H1 (cell line): ENCODE results near the gene FAM13C. TPM values are rescaled to one million over a fixed set of nuclear protein-coding genes. Genes with fewer than 3 reads are reported as not detected.

Experiments
- CTCF ChIA-PET: fragments of 300-600 bp; sonication (Branson Sonifier 250); formaldehyde crosslinking; loops from one replicate; lab custom pipeline; 2021; ENCODE audit not compliant: partially characterized antibody; lab: Charles Lee
- POLR2A ChIA-PET: fragments of 300-600 bp; sonication (Branson Sonifier 250); formaldehyde crosslinking; loops from one replicate; lab custom pipeline; 2021; ENCODE audit warnings: inconsistent platforms; ENCODE audit not compliant: partially characterized antibody; lab: Charles Lee
- DNase-seq, 2 experiments: peaks; one replicate each; pipeline versions ENCODE4 v3.0.0 to v3.0.0-alpha.2; 2010 to 2022; ENCODE audit warnings: low spot score in 2 of 2, low read depth in 1 of 2, mixed read lengths in 1 of 2
- FAIRE-seq: peaks from 2 replicates; lab custom pipeline; 2011; peaks lifted over from hg19 to GRCh38; lab: Jason Lieb, UNC
- H2AFZ ChIP-seq: 2 replicates; pipeline ENCODE4 v1.8.1; 2012; ENCODE audit warnings: low read length, inconsistent platforms
- H2AK5ac ChIP-seq: 2 replicates; pipeline ENCODE4 v1.6.1; 2013; ENCODE audit warnings: low read depth, low read length
- H2BK120ac ChIP-seq: replicated peaks from 2 replicates; pipeline ENCODE3; 2013; ENCODE audit warnings: low read depth, low read length, inconsistent platforms
- H2BK12ac ChIP-seq: 2 replicates; pipeline ENCODE4 v1.6.1; 2013; ENCODE audit warnings: low read depth, low read length
- H2BK15ac ChIP-seq: 2 replicates; pipeline ENCODE4 v1.6.1; 2013; ENCODE audit warnings: low read length
- H2BK20ac ChIP-seq: 2 replicates; pipeline ENCODE4 v1.6.1; 2013; ENCODE audit warnings: low read length
- H2BK5ac ChIP-seq: 2 replicates; pipeline ENCODE4 v1.6.1; 2013; ENCODE audit warnings: low read depth, low read length
- H3K14ac ChIP-seq: 2 replicates; pipeline ENCODE4 v1.6.1; 2013; ENCODE audit warnings: inconsistent platforms; ENCODE audit not compliant: insufficient read length
- H3K18ac ChIP-seq: 2 replicates; pipeline ENCODE4 v1.6.1; 2013; ENCODE audit warnings: low read length; ENCODE audit errors: extremely low read depth
- H3K23ac ChIP-seq: 2 replicates; pipeline ENCODE4 v1.6.1; 2013; ENCODE audit warnings: inconsistent platforms; ENCODE audit not compliant: insufficient read length
- H3K23me2 ChIP-seq: 2 replicates; pipeline ENCODE4 v1.6.1; 2013; ENCODE audit warnings: low read depth, low read length
- H3K27ac ChIP-seq: 2 replicates; pipeline ENCODE4 v1.6.1; 2011; ENCODE audit warnings: low read depth, low read length, inconsistent platforms
- H3K27me3 ChIP-seq, 4 experiments: replicated peaks in 1 of 4; 1 replicate in 1 of 4; 2 replicates in 3 of 4; pipeline versions ENCODE4 v1.6.1 to v1.8.1; 2011 to 2013; ENCODE audit warnings: low read length in 3 of 4, mild to moderate bottlenecking in 3 of 4, inconsistent platforms in 2 of 4, mixed read lengths in 2 of 4, moderate library complexity in 1 of 4; ENCODE audit not compliant: control insufficient read depth in 3 of 4, insufficient read depth in 3 of 4; ENCODE audit errors: extremely low read depth in 1 of 4
- H3K36me3 ChIP-seq, 4 experiments: 2 replicates each; pipeline versions ENCODE4 v1.6.1 to v1.8.1; 2011 to 2013; ENCODE audit warnings: mild to moderate bottlenecking in 4 of 4, low read length in 3 of 4, moderate library complexity in 2 of 4, control low read depth in 1 of 4, inconsistent platforms in 1 of 4; ENCODE audit not compliant: insufficient read depth in 4 of 4, control insufficient read depth in 2 of 4
- H3K4ac ChIP-seq: replicated peaks from 2 replicates; pipeline ENCODE3; 2013; ENCODE audit warnings: low read length, low read depth, mixed read lengths, inconsistent platforms; ENCODE audit not compliant: insufficient read length
- H3K4me1 ChIP-seq, 4 experiments: replicated peaks in 1 of 4; 1 replicate in 1 of 4; 2 replicates in 3 of 4; pipeline versions ENCODE4 v1.6.1 to v1.8.1; 2011 to 2013; ENCODE audit warnings: low read length in 3 of 4, inconsistent platforms in 2 of 4, mixed read lengths in 1 of 4; ENCODE audit not compliant: insufficient read depth in 4 of 4, control insufficient read depth in 3 of 4
- H3K4me2 ChIP-seq, 2 experiments: 2 replicates each; pipeline versions ENCODE4 v1.6.1 to v1.8.1; 2011 to 2013; ENCODE audit warnings: low read depth in 2 of 2, low read length in 2 of 2, control low read depth in 1 of 2, inconsistent platforms in 1 of 2, mild to moderate bottlenecking in 1 of 2; ENCODE audit not compliant: insufficient read depth in 1 of 2
- H3K4me3 ChIP-seq, 4 experiments: fragments of 200-600, 300-600 bp in 1 of 4; sonication (generic), shearing (Covaris generic), sonication (Bioruptor Twin) in 1 of 4; 2 replicates each; pipeline versions ENCODE4 v1.5.1 to v1.8.1; 2011 to 2016; ENCODE audit warnings: low read length in 4 of 4, low read depth in 3 of 4, control low read depth in 2 of 4, inconsistent platforms in 2 of 4, mild to moderate bottlenecking in 2 of 4, mixed read lengths in 1 of 4, moderate library complexity in 1 of 4; ENCODE audit not compliant: insufficient read depth in 2 of 4; ENCODE audit errors: extremely low read depth in 1 of 4
- H3K56ac ChIP-seq: replicated peaks from 2 replicates; pipeline ENCODE3; 2013; ENCODE audit warnings: low read depth, mild to moderate bottlenecking, mixed read lengths, low read length, inconsistent platforms; ENCODE audit not compliant: insufficient read length
- H3K79me1 ChIP-seq: 2 replicates; pipeline ENCODE4 v1.6.1; 2013; ENCODE audit warnings: low read depth, low read length, control low read depth
- H3K79me2 ChIP-seq, 2 experiments: 2 replicates each; pipeline versions ENCODE4 v1.6.1 to v1.8.1; 2012 to 2013; ENCODE audit warnings: low read length in 2 of 2, mild to moderate bottlenecking in 2 of 2, inconsistent platforms in 1 of 2; ENCODE audit not compliant: insufficient read depth in 2 of 2, control insufficient read depth in 1 of 2
- H3K9ac ChIP-seq, 4 experiments: replicated peaks in 1 of 4; 1 replicate in 1 of 4; 2 replicates in 3 of 4; pipeline versions ENCODE4 v1.6.1 to v1.8.1; 2011 to 2013; ENCODE audit warnings: low read depth in 3 of 4, low read length in 3 of 4, control low read depth in 2 of 4, mild to moderate bottlenecking in 2 of 4, moderate library complexity in 2 of 4, inconsistent platforms in 1 of 4; ENCODE audit errors: extremely low read depth in 1 of 4
- H3K9me3 ChIP-seq, 2 experiments: 2 replicates each; pipeline versions ENCODE4 v1.6.1 to v1.8.1; 2012 to 2013; ENCODE audit warnings: mild to moderate bottlenecking in 2 of 2, moderate library complexity in 2 of 2, control low read depth in 1 of 2, inconsistent platforms in 1 of 2, low read depth in 1 of 2, low read length in 1 of 2, mixed read lengths in 1 of 2; ENCODE audit not compliant: insufficient read depth in 2 of 2
- H4K20me1 ChIP-seq, 2 experiments: replicated peaks in 1 of 2; 2 replicates each; pipeline versions ENCODE3 to v1.8.1; 2011 to 2013; ENCODE audit warnings: inconsistent platforms in 2 of 2, low read length in 2 of 2, mild to moderate bottlenecking in 1 of 2; ENCODE audit not compliant: insufficient read depth in 2 of 2, control insufficient read depth in 1 of 2
- H4K5ac ChIP-seq: 2 replicates; pipeline ENCODE4 v1.6.1; 2013; ENCODE audit warnings: low read length, low read depth, mixed read lengths, inconsistent platforms; ENCODE audit not compliant: insufficient read length
- H4K8ac ChIP-seq: 2 replicates; pipeline ENCODE4 v1.8.0; 2013; ENCODE audit warnings: mild to moderate bottlenecking, moderate library complexity, low read length, inconsistent platforms; ENCODE audit not compliant: insufficient read depth; ENCODE audit errors: extremely low read depth
- H4K91ac ChIP-seq: replicated peaks from 2 replicates; pipeline ENCODE3; 2013; ENCODE audit warnings: low read length, mixed read lengths, inconsistent platforms; ENCODE audit not compliant: insufficient read length
- CTBP2 ChIP-seq: IDR thresholded peaks from 2 replicates; pipeline ENCODE4 v1.7.0; 2011; ENCODE audit warnings: borderline replicate concordance, mild to moderate bottlenecking, moderate library complexity, mixed read lengths, low read length; ENCODE audit not compliant: insufficient read depth, insufficient read length
- KDM5A ChIP-seq: fragments of 200-600 bp; IDR thresholded peaks from 2 replicates; pipeline ENCODE4 v1.7.1; 2012; ENCODE audit warnings: mild to moderate bottlenecking, low read length, inconsistent platforms, mixed read lengths
- POLR2A ChIP-seq, 2 experiments: IDR thresholded peaks; 1 replicate in 1 of 2; 2 replicates in 1 of 2; pipeline ENCODE4 v1.6.1; 2011; ENCODE audit warnings: low read depth in 2 of 2, low read length in 2 of 2, mild to moderate bottlenecking in 2 of 2; ENCODE audit errors: control extremely low read depth in 1 of 2
- TAF7 ChIP-seq: optimal IDR thresholded peaks from 2 replicates; pipeline ENCODE3; 2011; ENCODE audit warnings: low read depth, mild to moderate bottlenecking, inconsistent platforms, low read length, moderate library complexity, borderline replicate concordance
- polyA plus RNA-seq, 7 experiments: library from polyadenylated mRNA; depleted of rRNA in 3 of 7; stranded (reverse) in 5 of 7; unstranded in 2 of 7; fragments of >200 nt in 5 of 7; fragments of 200-250 nt in 2 of 7; gene quantifications; 1 replicate in 5 of 7; 2 replicates in 1 of 7; 4 replicates in 1 of 7; pipeline versions ENCODE4 v1.2.1 to v1.2.3, GENCODE V29; 2011 to 2013; ENCODE audit warnings: missing spikeins in 2 of 7, mixed read lengths in 2 of 7
- total RNA-seq: library from RNA; stranded (reverse); fragmentation: NEBNext Ultra II Directional; extraction: Animal tissue kit (Norgen Biotek cat#: 25700); gene quantifications from 2 replicates; pipeline ENCODE4 v1.2.1, GENCODE V29; 2021

Gene FAM13C
- total and polyA plus RNA-seq, 2 of the 8 experiments (the other 6 are each of a cell fraction or from before 2014, with no cell fraction given): 0.56 to 0.62 TPM

DNA sequence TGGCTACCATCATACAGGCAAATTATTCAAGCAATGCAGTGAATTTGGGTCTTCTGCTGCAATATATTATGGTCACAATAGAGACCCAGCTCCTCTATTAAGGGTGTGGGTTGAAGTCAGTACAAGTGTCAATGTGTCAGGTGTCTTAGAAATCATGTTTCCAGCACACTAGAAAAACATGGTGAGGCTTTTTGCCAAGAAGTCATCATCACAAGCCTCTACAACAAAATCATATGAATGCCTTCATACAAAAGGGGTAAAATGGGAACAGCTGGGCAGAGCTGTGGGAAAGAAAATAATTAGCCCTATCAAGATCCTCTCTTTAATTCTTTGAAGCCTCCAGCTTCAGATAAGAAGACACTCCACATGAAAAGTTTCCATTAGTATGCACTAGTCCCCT, 37.2 kb downstream of the FAM13C start:
- Histone ChIP-seq H4K20me1 (no peaks in the 10 kb centered on the region), H3K4me3 (no peak overlapping the region), H3K23ac (no peak overlapping the region), H4K8ac (no peak overlapping the region), H4K5ac (no peak overlapping the region), H2BK12ac (no peak overlapping the region), H3K9me3 (no peaks in the 10 kb centered on the region; a peak in 1 of 4 replicates), H2AK5ac (no peak overlapping the region), H3K27me3 (no peaks in the 10 kb centered on the region), H2BK5ac (no peak overlapping the region), H3K23me2 (no peaks in the 10 kb centered on the region; the same call in 1 of the 2 replicates), H4K91ac (no peak overlapping the region), H3K27ac (no peak overlapping the region), H3K14ac (no peak overlapping the region), H3K79me1 (no peaks in the 10 kb centered on the region), H3K36me3 (no peaks in the 10 kb centered on the region), H2AFZ (no peak overlapping the region), H3K56ac (no peak overlapping the region), H3K79me2 (no peaks in the 10 kb centered on the region), H2BK120ac (no peak overlapping the region), H2BK15ac (no peak overlapping the region), H3K4ac (no peak overlapping the region), H3K9ac (no peak overlapping the region), H3K4me1 (no peaks in the 10 kb centered on the region), H3K4me2 (no peak overlapping the region), H3K18ac (no peak overlapping the region), H2BK20ac (no peak overlapping the region)
- no peak for DNase-seq
- ChIA-PET POLR2A (no interaction called here), CTCF (no interaction called here)
- TF ChIP-seq TAF7 (no peak), POLR2A (IDR thresholded peaks at IDR 0.05; ENCODE audit: control extremely low read depth in 1 of 2, low read depth in 2 of 2, low read length in 2 of 2) (no peak), KDM5A (no peak), CTBP2 (no peak)
- FAIRE-seq: no peak
